Panc1 (cell line): ENCODE results near the gene ATP13A2. TPM values are rescaled to one million over a fixed set of nuclear protein-coding genes. Genes with fewer than 3 reads are reported as not detected.

Source experiments
- ATAC-seq: fragments of 200-7000 bp; cut with Tn5 transposase; 2 replicates; pipeline ENCODE4 v1.9.1; 2020; ENCODE audit warnings: mild to moderate bottlenecking, moderate library complexity
- BruUV-seq: library from RNA; stranded (reverse); fragments of 400-500 nt; replicated peaks from 2 replicates; lab custom pipeline; 2021; lab: Mats Ljungman, UMichigan
- CTCF ChIA-PET: fragments of 300-600 bp; sonication (Branson Sonifier 250); formaldehyde crosslinking; loops from one replicate; lab custom pipeline; 2022; ENCODE audit warnings: antibody characterized with exemption; lab: Charles Lee
- POLR2A ChIA-PET: fragments of 300-600 bp; sonication (Branson Sonifier 250); formaldehyde crosslinking; loops from one replicate; lab custom pipeline; 2022; ENCODE audit warnings: antibody characterized with exemption; lab: Charles Lee
- DNase-seq: peaks from one replicate; pipeline ENCODE4 v3.0.0-alpha.2; 2010; ENCODE audit warnings: low read depth, low spot score
- H3K27ac ChIP-seq: 2 replicates; pipeline ENCODE4 v1.5.1; 2011; ENCODE audit warnings: mild to moderate bottlenecking, low read length, inconsistent platforms
- H3K27me3 ChIP-seq: fragments of 200-500 bp; sonication (Bioruptor generic); 2 replicates; pipeline ENCODE4 v1.6.0; 2014; ENCODE audit warnings: low read length, inconsistent platforms; ENCODE audit not compliant: control insufficient read depth, insufficient read depth
- H3K36me3 ChIP-seq: fragments of 200-500 bp; sonication (Bioruptor generic); 2 replicates; pipeline ENCODE4 v1.5.1; 2014; ENCODE audit warnings: inconsistent platforms, mild to moderate bottlenecking, low read length, moderate library complexity; ENCODE audit not compliant: control insufficient read depth, insufficient read depth
- H3K4me1 ChIP-seq: 2 replicates; pipeline ENCODE4 v1.5.1; 2011; ENCODE audit warnings: inconsistent platforms, mild to moderate bottlenecking, low read length, moderate library complexity; ENCODE audit not compliant: control insufficient read depth, insufficient read depth
- H3K4me3 ChIP-seq, 2 experiments: 2 replicates each; pipeline ENCODE4 v1.5.1; 2011 to 2012; ENCODE audit warnings: low read depth in 2 of 2, low read length in 2 of 2, mild to moderate bottlenecking in 2 of 2, inconsistent platforms in 1 of 2, moderate library complexity in 1 of 2
- H3K9me3 ChIP-seq: fragments of 200-500 bp; sonication (Bioruptor generic); 2 replicates; pipeline ENCODE4 v1.5.1; 2014; ENCODE audit warnings: low read depth, mild to moderate bottlenecking, inconsistent platforms, low read length, moderate library complexity; ENCODE audit not compliant: control insufficient read depth, insufficient read depth
- CTCF ChIP-seq: fragments of 450-650 bp; IDR thresholded peaks from 2 replicates; pipeline ENCODE4 v1.5.1; 2017; ENCODE audit warnings: mild to moderate bottlenecking
- POLR2AphosphoS5 ChIP-seq: IDR thresholded peaks from 2 replicates; pipeline ENCODE4 v1.6.1; 2012; ENCODE audit warnings: mild to moderate bottlenecking, low read depth, low read length, moderate library complexity
- REST ChIP-seq, 2 experiments: IDR thresholded peaks; 2 replicates each; pipeline ENCODE4 v1.6.1; 2011 to 2012; ENCODE audit warnings: low read depth in 2 of 2, control low read depth in 1 of 2, low read length in 1 of 2, mild to moderate bottlenecking in 1 of 2, moderate library complexity in 1 of 2; ENCODE audit not compliant: insufficient read depth in 1 of 2
- SIN3A ChIP-seq: IDR thresholded peaks from 2 replicates; pipeline ENCODE4 v1.6.1; 2012; ENCODE audit warnings: low read depth, mild to moderate bottlenecking, low read length, moderate library complexity, borderline replicate concordance; ENCODE audit not compliant: insufficient read depth
- TCF7L2 ChIP-seq: IDR thresholded peaks from 2 replicates; pipeline ENCODE4 v1.6.1; 2011; ENCODE audit warnings: mild to moderate bottlenecking, low read depth, low read length, inconsistent platforms
- in situ Hi-C: cut with HindIII; loops from 2 replicates; pipeline ENCODE4 v1.10.0; 2016; ENCODE audit warnings: low sequenced_read_pairs, low pct_unique_long_range_greater_than_20kb
- intact Hi-C: fragments of 100-400 bp; cut with micrococcal nuclease; formaldehyde crosslinking; loops from one replicate; pipeline ENCODE4 v1.10.0; 2022; ENCODE audit not compliant: unreplicated experiment
- total RNA-seq: library from RNA; stranded (reverse); gene quantifications from one replicate; pipeline ENCODE4 v1.2.1, GENCODE V29; 2021; ENCODE audit not compliant: unreplicated experiment

The ATP13A2 gene
- total RNA-seq, 1 experiment from 2014 or later, result 49.9 TPM

GRCh38 chr1:16960560-16961296 lies 51.0 kb downstream of the ATP13A2 start:
- in situ Hi-C loops, result no loop called here
- TF ChIP-seq REST (IDR thresholded peaks at IDR 0.05; ENCODE audit: insufficient read depth in 1 of 2, low read depth in 2 of 2, low read length in 1 of 2) (0 out of 4 replicates have a peak, but pooled peaks of 1 of the 2 experiments have one; percentile 10), TCF7L2 (no peak), CTCF (peak; percentile 95), POLR2AphosphoS5 (peak; percentile 46; the same call in 1 of the 2 replicates), SIN3A (peak; percentile 75; the same call in 1 of the 2 replicates)
- Histone ChIP-seq H3K27me3 (no peaks in the 10 kb centered on the region), H3K4me1 (peaks cover 5% of the 10 kb centered on the region), H3K36me3 (no peaks in the 10 kb centered on the region; the same call in 1 of the 2 replicates), H3K9me3 (no peaks in the 10 kb centered on the region), H3K27ac (peak overlapping the region; percentile 64; the same call in 1 of the 2 replicates), H3K4me3 (peak overlapping the region; percentile 43 to 57)
- no TSS peak for BruUV-seq
- ATAC-seq, result peak; percentile 96
- DNase-seq, result peak; percentile 38
- ChIA-PET POLR2A (interaction anchor here (0.6 to 0.9 kb wide), 2 partner anchors 14 to 25 kb away, joined by 4 to 6 read pairs; no protein-coding TSS in a partner anchor), CTCF (interaction anchor here (0.7 to 1.1 kb wide), 3 partner anchors 11 to 43 kb away, joined by 3 to 4 read pairs (median 4); no protein-coding TSS in a partner anchor)
- intact Hi-C loops, result no loop called here

GRCh38 chr1:16958475-16958874 lies 53.3 kb downstream of the ATP13A2 start:
- TF ChIP-seq SIN3A (no peak), REST (IDR thresholded peaks at IDR 0.05; ENCODE audit: insufficient read depth in 1 of 2, low read depth in 2 of 2, low read length in 1 of 2) (no peak), TCF7L2 (no peak), POLR2AphosphoS5 (no peak), CTCF (no peak)
- ATAC-seq (no peak), DNase-seq (no peak)
- Histone ChIP-seq H3K27me3 (no peaks in the 10 kb centered on the region), H3K4me3 (no peak overlapping the region), H3K27ac (no peak overlapping the region), H3K36me3 (no peaks in the 10 kb centered on the region; the same call in 1 of the 2 replicates), H3K4me1 (peaks cover 5% of the 10 kb centered on the region), H3K9me3 (no peaks in the 10 kb centered on the region)
- POLR2A ChIA-PET, result no interaction called here
- intact Hi-C loops, result no loop called here
- in situ Hi-C loops, result no loop called here
- BruUV-seq, result no TSS peak
- CTCF ChIA-PET, result no interaction called here
